AG09309 (cell line): ENCODE results near the gene SMIM33.
"Not testable (repeated sequence)": the region's sequence is repeated elsewhere in the genome, so short reads cannot be mapped to it uniquely, and the experiment has no call there.

Source experiments
- DNase-seq: peaks from one replicate; pipeline ENCODE4 v3.0.0-alpha.2; 2010; ENCODE audit warnings: low read depth
- H3K4me3 ChIP-seq: 2 replicates; pipeline ENCODE4 v1.5.1; 2011; ENCODE audit warnings: mild to moderate bottlenecking, low read depth, low read length, moderate library complexity; ENCODE audit not compliant: control insufficient read depth
- TF ChIP-seq, protein P1 (sequence below): IDR thresholded peaks from 2 replicates; pipeline ENCODE4 v1.5.1; 2011; ENCODE audit warnings: mild to moderate bottlenecking, low read depth, low read length, inconsistent platforms; ENCODE audit not compliant: insufficient read depth, control insufficient read depth; ENCODE audit errors: missing control alignments

The SMIM33 gene

DNA sequence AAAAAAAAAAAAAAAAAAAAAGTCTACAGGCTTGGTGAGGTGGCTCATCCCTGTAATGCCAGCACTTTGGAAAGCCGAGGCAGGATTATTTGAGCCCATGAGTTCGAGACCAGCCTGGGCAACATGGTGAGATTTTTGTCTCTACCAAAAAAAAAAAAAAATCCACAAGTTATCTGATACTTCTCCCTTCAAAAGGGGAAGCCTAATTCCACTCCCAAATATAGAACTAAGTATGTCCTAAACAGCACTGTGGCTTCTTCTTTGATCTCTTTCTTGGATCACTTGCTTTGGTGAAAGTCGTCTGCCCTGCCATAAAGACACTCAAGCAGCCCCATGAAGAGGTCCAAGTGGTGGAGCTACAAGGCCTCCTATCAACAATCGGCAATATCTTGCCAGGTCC is 30.6 kb downstream of the SMIM33 start:
- TF ChIP-seq, protein P1, sequence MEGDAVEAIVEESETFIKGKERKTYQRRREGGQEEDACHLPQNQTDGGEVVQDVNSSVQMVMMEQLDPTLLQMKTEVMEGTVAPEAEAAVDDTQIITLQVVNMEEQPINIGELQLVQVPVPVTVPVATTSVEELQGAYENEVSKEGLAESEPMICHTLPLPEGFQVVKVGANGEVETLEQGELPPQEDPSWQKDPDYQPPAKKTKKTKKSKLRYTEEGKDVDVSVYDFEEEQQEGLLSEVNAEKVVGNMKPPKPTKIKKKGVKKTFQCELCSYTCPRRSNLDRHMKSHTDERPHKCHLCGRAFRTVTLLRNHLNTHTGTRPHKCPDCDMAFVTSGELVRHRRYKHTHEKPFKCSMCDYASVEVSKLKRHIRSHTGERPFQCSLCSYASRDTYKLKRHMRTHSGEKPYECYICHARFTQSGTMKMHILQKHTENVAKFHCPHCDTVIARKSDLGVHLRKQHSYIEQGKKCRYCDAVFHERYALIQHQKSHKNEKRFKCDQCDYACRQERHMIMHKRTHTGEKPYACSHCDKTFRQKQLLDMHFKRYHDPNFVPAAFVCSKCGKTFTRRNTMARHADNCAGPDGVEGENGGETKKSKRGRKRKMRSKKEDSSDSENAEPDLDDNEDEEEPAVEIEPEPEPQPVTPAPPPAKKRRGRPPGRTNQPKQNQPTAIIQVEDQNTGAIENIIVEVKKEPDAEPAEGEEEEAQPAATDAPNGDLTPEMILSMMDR = no peak
- H3K4me3 ChIP-seq = no peak overlapping the region
- DNase-seq = no peak

DNA sequence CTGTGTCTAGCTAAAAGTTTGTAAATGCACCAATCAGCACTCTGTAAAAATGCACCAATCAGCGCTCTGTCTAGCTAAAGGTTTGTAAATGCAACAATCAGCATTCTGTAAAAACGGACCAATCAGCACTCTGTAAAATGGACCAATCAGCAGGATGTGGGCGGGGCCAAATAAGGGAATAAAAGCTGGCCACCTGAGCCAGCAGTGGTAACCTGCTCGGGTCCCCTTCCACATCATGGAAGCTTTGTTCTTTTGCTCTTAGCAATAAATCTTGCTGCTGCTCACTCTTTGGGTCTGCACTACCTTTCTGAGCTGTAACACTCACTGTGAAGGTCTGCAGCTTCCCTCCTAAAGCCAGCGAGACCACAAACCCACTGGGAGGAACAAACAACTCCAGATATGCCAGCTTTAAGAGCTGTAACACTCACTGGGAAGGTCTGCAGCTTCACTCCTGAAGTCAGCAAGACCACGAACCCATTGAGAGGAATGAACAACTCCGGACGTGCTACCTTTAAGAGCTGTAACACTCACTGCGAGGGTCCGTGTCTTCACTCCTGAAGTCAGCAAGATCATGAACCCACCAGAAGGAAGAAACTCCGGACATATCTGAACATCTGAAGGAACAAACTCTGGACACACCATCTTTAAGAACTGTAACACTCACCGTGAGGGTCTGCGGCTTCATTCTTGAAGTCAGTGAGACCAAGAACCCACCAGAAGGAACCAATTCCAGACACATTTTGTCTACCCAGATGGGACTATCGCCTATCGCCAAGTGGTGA is 32.4 kb downstream of the SMIM33 start:
- not testable (repeated sequence) for H3K4me3 ChIP-seq, DNase-seq

DNA sequence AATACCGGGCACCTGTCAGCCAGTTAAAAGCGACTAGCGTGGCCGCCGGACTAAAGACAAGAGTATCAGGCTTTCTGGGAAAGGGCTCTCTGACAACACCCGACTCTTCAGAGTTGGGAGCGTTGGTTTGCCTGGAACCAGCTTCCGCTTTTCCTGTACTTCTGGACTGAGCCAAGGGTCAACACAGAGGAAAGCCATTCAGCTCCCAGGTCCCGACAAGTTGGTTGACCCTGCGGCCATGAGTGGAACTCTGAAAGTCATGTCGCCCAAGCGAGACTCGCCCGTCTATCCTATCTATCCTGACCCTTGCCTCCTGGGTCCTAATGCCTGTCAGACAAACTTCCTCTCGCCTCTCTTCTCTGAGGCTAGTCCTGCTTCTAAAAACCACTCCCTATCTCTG is 33.1 kb downstream of the SMIM33 start:
- DNase-seq, H3K4me3 ChIP-seq: not testable (repeated sequence)

DNA sequence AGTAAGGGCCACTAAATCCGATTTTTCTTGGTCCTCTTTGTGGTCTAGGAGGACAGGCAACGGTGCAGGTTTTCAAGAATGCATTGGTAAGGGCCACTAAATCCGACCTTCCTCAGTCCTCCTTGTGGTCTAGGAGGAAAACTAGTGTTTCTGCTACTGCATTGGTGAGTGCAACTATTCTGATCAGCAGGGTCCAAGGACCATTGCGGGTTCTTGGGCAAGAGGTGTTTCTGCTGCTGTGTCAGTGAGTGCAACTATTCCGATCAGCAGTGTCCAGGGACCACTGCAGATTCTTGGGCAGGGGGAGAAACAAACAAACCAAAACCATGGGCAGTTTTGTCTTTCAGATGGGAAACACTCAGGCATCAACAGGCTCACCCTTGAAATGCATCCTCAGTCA is 33.9 kb downstream of the SMIM33 start:
- DNase-seq, H3K4me3 ChIP-seq: not testable (repeated sequence)

DNA sequence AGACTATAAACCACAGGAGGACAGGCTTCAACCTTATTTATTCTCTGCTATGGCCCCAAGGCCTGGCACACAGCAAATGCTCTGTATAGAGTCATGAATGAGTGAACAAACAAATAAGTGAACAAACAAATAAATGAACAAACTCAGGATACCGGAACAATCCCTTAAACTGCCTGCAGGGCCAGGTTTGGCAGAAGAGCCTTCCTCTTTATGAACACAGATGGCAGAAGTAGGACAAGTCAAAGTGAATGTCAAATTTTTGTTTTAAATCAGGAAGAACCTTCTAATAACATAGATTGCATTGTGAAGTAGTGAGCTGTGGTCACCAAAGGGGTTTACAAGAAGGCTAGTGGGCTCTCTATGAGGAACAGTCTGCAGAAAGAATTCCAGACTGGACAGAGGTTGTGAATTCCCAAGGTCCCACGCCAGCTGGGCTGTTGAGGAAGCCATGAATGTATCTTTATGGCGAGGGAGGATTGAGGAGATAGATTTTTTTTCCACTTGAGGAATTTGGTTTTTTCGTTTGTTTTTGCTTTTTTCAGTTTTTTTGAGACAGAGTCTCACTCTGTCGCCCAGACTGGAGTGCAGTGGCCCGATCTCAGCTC is 42.1 kb downstream of the SMIM33 start:
- no peak for DNase-seq
- TF ChIP-seq, protein P1 = no peak
- no peak overlapping the region for H3K4me3 ChIP-seq

DNA sequence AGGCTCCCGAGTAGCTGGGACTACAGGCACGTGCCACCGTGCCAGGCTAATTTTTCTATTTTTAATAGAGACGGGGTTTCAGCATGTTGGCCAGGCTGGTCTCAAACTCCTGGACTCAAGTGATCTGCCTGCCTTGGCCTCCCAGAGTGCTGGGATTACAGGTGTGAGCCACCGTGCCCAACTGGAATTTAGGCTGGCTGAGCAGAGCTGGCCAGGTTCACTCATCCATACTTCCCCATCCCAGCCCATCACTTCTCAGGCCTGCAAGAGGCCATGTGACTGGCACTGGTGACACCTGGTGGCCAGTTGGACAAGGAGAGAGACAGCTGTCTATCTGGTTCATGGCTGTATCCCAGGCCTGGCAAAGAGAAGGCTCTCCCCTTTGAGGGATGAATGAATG is 42.6 kb downstream of the SMIM33 start:
- DNase-seq = peak; percentile 40
- not testable (repeated sequence) for H3K4me3 ChIP-seq
- TF ChIP-seq, protein P1 = peak; percentile 77

DNA sequence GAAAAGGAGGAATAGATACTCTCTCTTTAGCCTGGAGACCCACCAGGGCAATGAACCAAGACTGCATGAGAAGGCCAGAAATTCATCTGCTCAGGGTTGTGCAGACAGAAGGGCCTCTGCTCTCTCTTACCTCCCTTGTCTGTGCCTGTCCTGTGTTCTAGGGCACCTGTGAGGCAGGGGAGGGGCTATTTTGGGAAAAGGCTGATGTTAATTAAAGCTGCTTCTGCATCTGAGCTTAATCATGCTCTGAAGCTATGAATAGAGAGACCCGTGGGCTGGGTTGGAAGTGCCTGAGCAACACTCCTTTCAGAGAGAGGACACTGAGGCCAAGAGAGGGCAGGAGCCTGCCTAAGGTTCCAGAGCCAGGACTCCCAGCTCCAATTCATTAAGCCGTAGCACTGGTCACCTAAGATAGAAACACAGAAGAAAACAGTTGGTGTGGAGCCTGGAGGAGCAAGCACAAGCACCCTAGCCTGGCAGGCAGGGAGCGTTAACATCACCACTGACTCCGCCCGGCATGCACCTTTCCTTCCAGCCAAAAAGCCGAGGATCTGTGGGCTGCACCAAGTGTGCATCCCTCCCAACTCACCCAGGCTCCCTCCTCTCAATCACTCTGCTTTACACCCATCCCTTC is 43.2 kb downstream of the SMIM33 start:
- no peak overlapping the region for H3K4me3 ChIP-seq
- TF ChIP-seq, protein P1 = no peak
- no peak for DNase-seq

DNA sequence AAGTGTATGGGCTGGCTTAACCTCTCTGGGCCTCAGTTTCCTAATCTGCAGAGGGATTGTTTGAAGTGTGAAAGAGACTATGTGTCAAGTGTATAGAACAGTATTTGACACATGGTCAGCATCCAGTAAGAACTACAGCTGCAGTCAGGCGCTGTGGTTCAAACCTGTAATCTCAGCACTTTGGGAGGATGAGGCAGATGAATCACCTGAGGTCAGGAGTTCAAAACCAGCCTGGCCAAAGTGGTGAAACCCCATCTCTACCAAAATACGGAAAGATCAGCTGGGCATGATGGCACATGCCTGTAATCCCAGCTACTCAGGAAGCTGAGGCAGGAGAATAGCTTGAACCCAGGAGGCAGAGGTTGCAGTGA is 43.7 kb downstream of the SMIM33 start:
- DNase-seq = no peak
- TF ChIP-seq, protein P1 = no peak
- no peak overlapping the region for H3K4me3 ChIP-seq
